22Rv1 (cell line): ENCODE results near the gene FOXRED1.

Source experiments
- ZFX ChIP-seq: fragments of 450-650 bp; IDR thresholded peaks from 2 replicates; pipeline ENCODE4 v1.6.1; 2017; ENCODE audit warnings: antibody characterized with exemption, borderline replicate concordance
- TF ChIP-seq, protein P1 (sequence below): fragments of 450-650 bp; IDR thresholded peaks from 2 replicates; pipeline ENCODE4 v1.5.1; 2017; ENCODE audit warnings: mild to moderate bottlenecking

DNA sequence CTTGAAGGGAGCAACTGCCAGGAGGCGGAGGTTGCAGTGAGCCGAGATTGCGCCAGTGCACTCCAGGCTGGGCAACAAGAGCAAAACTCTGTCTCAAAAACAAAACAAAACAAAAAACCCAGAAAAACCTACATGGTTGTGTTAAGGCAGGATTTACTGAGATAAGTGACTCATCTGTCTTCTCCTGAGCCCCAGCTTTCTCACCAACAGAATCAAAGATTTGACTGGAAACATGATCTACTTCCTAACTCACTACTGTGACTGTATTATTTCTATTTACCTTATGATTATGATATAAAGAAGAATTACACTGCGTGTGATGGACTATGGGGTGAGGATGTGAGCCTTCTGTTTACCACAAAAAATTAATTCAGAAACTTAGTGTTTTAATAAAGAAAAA, 35.6 kb upstream of the FOXRED1 start:
- TF ChIP-seq, protein P1, sequence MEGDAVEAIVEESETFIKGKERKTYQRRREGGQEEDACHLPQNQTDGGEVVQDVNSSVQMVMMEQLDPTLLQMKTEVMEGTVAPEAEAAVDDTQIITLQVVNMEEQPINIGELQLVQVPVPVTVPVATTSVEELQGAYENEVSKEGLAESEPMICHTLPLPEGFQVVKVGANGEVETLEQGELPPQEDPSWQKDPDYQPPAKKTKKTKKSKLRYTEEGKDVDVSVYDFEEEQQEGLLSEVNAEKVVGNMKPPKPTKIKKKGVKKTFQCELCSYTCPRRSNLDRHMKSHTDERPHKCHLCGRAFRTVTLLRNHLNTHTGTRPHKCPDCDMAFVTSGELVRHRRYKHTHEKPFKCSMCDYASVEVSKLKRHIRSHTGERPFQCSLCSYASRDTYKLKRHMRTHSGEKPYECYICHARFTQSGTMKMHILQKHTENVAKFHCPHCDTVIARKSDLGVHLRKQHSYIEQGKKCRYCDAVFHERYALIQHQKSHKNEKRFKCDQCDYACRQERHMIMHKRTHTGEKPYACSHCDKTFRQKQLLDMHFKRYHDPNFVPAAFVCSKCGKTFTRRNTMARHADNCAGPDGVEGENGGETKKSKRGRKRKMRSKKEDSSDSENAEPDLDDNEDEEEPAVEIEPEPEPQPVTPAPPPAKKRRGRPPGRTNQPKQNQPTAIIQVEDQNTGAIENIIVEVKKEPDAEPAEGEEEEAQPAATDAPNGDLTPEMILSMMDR = no peak
- TF ChIP-seq ZFX = no peak
